ENCODE results near the gene DENND5B. TPM values are rescaled to one million over a fixed set of nuclear protein-coding genes. Genes with fewer than 3 reads are reported as not detected.
A peak's percentile ranks its signal among the peaks of the same experiment; 100 is the strongest.

DENND5B gene
- total RNA-seq, 1 experiment from 2014 or later: 13.8 TPM

GRCh38 chr12:31440586-31440985 lies 150.3 kb downstream of the DENND5B start:
- Mint-ChIP-seq H3K4me3 (no peak overlapping the region), H3K9me3 (no peaks in the 10 kb centered on the region)
- CTCF ChIA-PET: no interaction called here

DNA sequence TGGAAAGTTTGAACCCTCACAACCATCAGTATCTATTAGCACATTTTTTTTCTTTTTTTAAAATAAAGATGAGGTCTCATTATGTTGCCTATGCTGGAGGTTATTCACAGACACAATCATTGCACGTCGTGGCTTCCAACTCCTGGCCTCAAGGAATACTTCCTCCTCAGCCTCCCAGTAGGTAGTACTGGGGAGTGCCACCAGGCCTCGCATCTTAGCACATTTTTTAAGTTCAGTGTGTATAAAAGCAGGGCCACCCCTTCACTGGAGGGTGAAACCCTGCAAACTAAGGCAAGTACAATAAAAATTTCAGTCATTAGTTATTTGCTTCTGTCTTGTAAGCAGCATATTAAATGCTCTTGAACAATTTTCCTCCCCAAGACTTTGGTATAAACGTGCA lies 150.8 kb downstream of the DENND5B start:
- ATAC-seq (peak; percentile 41; the same call in 1 of the 2 replicates), DNase-seq (ENCODE audit: low spot score) (no peak)
- Mint-ChIP-seq H3K9me3 (no peaks in the 10 kb centered on the region), H3K27ac (no peak overlapping the region), H3K36me3 (no peaks in the 10 kb centered on the region), H3K4me1 (peaks cover 4% of the 10 kb centered on the region), H3K27me3 (ENCODE audit: low read depth) (no peaks in the 10 kb centered on the region), H3K4me3 (no peak overlapping the region)
- ChIA-PET POLR2A (no interaction called here), CTCF (no interaction called here)
- TF ChIP-seq GTF2I (CRISPR knock-in tag; conservative IDR thresholded peaks at IDR 0.05) (no peak), ZNF317 (CRISPR knock-in tag; IDR thresholded peaks at IDR 0.05; ENCODE audit: borderline replicate concordance, low read depth) (no peak), ZNF671 (CRISPR knock-in tag; IDR thresholded peaks at IDR 0.05) (no peak), ZNF232 (CRISPR knock-in tag; IDR thresholded peaks at IDR 0.05) (no peak), HMGA2 (CRISPR knock-in tag; IDR thresholded peaks at IDR 0.05) (no peak), ESRRA (CRISPR knock-in tag; IDR thresholded peaks at IDR 0.05; ENCODE audit: borderline replicate concordance) (no peak), CDX4 (CRISPR knock-in tag; IDR thresholded peaks at IDR 0.05; ENCODE audit: borderline replicate concordance) (no peak), KAT7 (CRISPR knock-in tag; IDR thresholded peaks at IDR 0.05; ENCODE audit: borderline replicate concordance) (no peak)
- TF ChIP-seq, protein P1, sequence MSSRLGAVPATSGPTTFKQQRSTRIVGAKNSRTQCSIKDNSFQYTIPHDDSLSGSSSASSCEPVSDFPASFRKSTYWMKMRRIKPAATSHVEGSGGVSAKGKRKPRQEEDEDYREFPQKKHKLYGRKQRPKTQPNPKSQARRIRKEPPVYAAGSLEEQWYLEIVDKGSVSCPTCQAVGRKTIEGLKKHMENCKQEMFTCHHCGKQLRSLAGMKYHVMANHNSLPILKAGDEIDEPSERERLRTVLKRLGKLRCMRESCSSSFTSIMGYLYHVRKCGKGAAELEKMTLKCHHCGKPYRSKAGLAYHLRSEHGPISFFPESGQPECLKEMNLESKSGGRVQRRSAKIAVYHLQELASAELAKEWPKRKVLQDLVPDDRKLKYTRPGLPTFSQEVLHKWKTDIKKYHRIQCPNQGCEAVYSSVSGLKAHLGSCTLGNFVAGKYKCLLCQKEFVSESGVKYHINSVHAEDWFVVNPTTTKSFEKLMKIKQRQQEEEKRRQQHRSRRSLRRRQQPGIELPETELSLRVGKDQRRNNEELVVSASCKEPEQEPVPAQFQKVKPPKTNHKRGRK (CRISPR knock-in tag; IDR thresholded peaks at IDR 0.05; ENCODE audit: borderline replicate concordance): no peak
- TF ChIP-seq, protein P2, sequence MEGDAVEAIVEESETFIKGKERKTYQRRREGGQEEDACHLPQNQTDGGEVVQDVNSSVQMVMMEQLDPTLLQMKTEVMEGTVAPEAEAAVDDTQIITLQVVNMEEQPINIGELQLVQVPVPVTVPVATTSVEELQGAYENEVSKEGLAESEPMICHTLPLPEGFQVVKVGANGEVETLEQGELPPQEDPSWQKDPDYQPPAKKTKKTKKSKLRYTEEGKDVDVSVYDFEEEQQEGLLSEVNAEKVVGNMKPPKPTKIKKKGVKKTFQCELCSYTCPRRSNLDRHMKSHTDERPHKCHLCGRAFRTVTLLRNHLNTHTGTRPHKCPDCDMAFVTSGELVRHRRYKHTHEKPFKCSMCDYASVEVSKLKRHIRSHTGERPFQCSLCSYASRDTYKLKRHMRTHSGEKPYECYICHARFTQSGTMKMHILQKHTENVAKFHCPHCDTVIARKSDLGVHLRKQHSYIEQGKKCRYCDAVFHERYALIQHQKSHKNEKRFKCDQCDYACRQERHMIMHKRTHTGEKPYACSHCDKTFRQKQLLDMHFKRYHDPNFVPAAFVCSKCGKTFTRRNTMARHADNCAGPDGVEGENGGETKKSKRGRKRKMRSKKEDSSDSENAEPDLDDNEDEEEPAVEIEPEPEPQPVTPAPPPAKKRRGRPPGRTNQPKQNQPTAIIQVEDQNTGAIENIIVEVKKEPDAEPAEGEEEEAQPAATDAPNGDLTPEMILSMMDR (IDR thresholded peaks at IDR 0.05): no peak

More at GRCh38 chr12:31440586-31440985, 150.3 kb downstream of the DENND5B start:
- TF ChIP-seq MYBL2 (CRISPR knock-in tag; IDR thresholded peaks at IDR 0.05): no peak
- no peak for TF ChIP-seq ZNF532 (CRISPR knock-in tag; IDR thresholded peaks at IDR 0.05; ENCODE audit: borderline replicate concordance)
- TF ChIP-seq RELA (CRISPR knock-in tag; IDR thresholded peaks at IDR 0.05; ENCODE audit: borderline replicate concordance): no peak
- TF ChIP-seq NFE2L1 (CRISPR knock-in tag; IDR thresholded peaks at IDR 0.05): no peak
- no peak for TF ChIP-seq OVOL2 (CRISPR knock-in tag; IDR thresholded peaks at IDR 0.05; ENCODE audit: borderline replicate concordance)
- TF ChIP-seq IRF1 (CRISPR knock-in tag; IDR thresholded peaks at IDR 0.05): no peak
- TF ChIP-seq ZNF423 (CRISPR knock-in tag; IDR thresholded peaks at IDR 0.05): no peak
- TF ChIP-seq NFYB (CRISPR knock-in tag; conservative IDR thresholded peaks at IDR 0.05; ENCODE audit: low read depth): no peak
- TF ChIP-seq RORB (CRISPR knock-in tag; IDR thresholded peaks at IDR 0.05): no peak
- no peak for TF ChIP-seq ZNF416 (CRISPR knock-in tag; IDR thresholded peaks at IDR 0.05)
- TF ChIP-seq ZNF263 (CRISPR knock-in tag; IDR thresholded peaks at IDR 0.05; ENCODE audit: low read depth): no peak
- no peak for TF ChIP-seq CREB1 (CRISPR knock-in tag; IDR thresholded peaks at IDR 0.05)
- Mint-ChIP-seq H3K36me3 (no peaks in the 10 kb centered on the region), H3K27ac (no peak overlapping the region), H3K27me3 (ENCODE audit: low read depth) (no peaks in the 10 kb centered on the region), H3K4me1 (peaks cover 4% of the 10 kb centered on the region)
- POLR2A ChIA-PET: no interaction called here
- DNase-seq (ENCODE audit: low spot score) (no peak), ATAC-seq (no peak; the same call in 1 of the 2 replicates)
